GM23338 (cell line): Measurements from ENCODE around the gene TTC6.

Experiments
- CREB1 ChIP-seq: fragments of 250-450 bp; sonication (Bioruptor Pico); IDR thresholded peaks from 2 replicates; pipeline ENCODE4 v1.5.0; 2020; ENCODE audit warnings: low read depth, mild to moderate bottlenecking, moderate library complexity
- CTCF ChIP-seq, 2 experiments: fragments of 200-600 bp in 1 of 2; sonication (generic) in 1 of 2; conservative IDR thresholded peaks; 2 replicates each; pipeline versions ENCODE4 v1.5.1 to v1.6.1; 2016 to 2017; ENCODE audit warnings: antibody characterized with exemption in 2 of 2, low read depth in 2 of 2, mild to moderate bottlenecking in 2 of 2, moderate library complexity in 1 of 2
- EZH2 ChIP-seq: fragments of 200-600 bp; sonication (generic); IDR thresholded peaks from one replicate; pipeline ENCODE4 v1.8.0; 2017; ENCODE audit warnings: antibody characterized with exemption, mild to moderate bottlenecking, low read depth; ENCODE audit not compliant: unreplicated experiment
- EZH2phosphoT487 ChIP-seq: fragments of 200-600 bp; sonication (generic); IDR thresholded peaks from one replicate; pipeline ENCODE4 v1.8.1; 2018; ENCODE audit warnings: antibody characterized with exemption; ENCODE audit not compliant: unreplicated experiment
- JUNB ChIP-seq: IDR thresholded peaks from one replicate; pipeline ENCODE4 v1.6.1; 2016; ENCODE audit warnings: antibody characterized with exemption; ENCODE audit not compliant: unreplicated experiment
- NANOG ChIP-seq: IDR thresholded peaks from 2 replicates; pipeline ENCODE4 v1.6.1; 2016; ENCODE audit warnings: antibody characterized with exemption, borderline replicate concordance
- POLR2AphosphoS5 ChIP-seq: IDR thresholded peaks from 2 replicates; pipeline ENCODE4 v1.6.1; 2016; ENCODE audit warnings: antibody characterized with exemption, low read depth
- REST ChIP-seq: IDR thresholded peaks from one replicate; pipeline ENCODE4 v1.6.1; 2018; ENCODE audit warnings: antibody characterized with exemption; ENCODE audit not compliant: unreplicated experiment
- ZNF114 ChIP-seq: fragments of 250-450 bp; sonication (Bioruptor Pico); IDR thresholded peaks from 2 replicates; pipeline ENCODE4 v1.5.0; 2020; ENCODE audit warnings: mild to moderate bottlenecking, moderate library complexity
- ZNF331 ChIP-seq: fragments of 250-450 bp; sonication (Bioruptor Pico); IDR thresholded peaks from 2 replicates; pipeline ENCODE4 v1.5.0; 2020; ENCODE audit warnings: low read depth, mild to moderate bottlenecking, moderate library complexity
- TF ChIP-seq, protein P1 (sequence below): IDR thresholded peaks from 2 replicates; pipeline ENCODE4 v1.6.1; 2016; ENCODE audit warnings: antibody characterized with exemption

- TF ChIP-seq CTCF (conservative IDR thresholded peaks at IDR 0.05; ENCODE audit: low read depth in 2 of 2) (no peak), REST (no peak), CREB1 (CRISPR knock-in tag) (no peak), POLR2AphosphoS5 (no peak), EZH2 (peak; percentile 33), JUNB (no peak), EZH2phosphoT487 (no peak), ZNF331 (no peak), NANOG (no peak), ZNF114 (CRISPR knock-in tag) (no peak)
- TF ChIP-seq, protein P1, sequence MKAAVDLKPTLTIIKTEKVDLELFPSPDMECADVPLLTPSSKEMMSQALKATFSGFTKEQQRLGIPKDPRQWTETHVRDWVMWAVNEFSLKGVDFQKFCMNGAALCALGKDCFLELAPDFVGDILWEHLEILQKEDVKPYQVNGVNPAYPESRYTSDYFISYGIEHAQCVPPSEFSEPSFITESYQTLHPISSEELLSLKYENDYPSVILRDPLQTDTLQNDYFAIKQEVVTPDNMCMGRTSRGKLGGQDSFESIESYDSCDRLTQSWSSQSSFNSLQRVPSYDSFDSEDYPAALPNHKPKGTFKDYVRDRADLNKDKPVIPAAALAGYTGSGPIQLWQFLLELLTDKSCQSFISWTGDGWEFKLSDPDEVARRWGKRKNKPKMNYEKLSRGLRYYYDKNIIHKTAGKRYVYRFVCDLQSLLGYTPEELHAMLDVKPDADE = no peak
Measured at GRCh38 chr14:37595809-37596621, 586 bp downstream of the TTC6 start.
